Stimulated activated CD8-positive, alpha-beta memory T cell treated with anti-CD3 and anti-CD28 coated beads, Interleukin-15, amount 100 ng/mL, for 48 hours (primary cell): Measurements from ENCODE around the gene PEX14.

Experiments used
- DNase-seq, 2 donors: peaks; one replicate each; pipeline ENCODE4 v3.0.0-alpha.2; 2020; ENCODE audit warnings: low read depth in 2 of 2

Gene PEX14

DNA sequence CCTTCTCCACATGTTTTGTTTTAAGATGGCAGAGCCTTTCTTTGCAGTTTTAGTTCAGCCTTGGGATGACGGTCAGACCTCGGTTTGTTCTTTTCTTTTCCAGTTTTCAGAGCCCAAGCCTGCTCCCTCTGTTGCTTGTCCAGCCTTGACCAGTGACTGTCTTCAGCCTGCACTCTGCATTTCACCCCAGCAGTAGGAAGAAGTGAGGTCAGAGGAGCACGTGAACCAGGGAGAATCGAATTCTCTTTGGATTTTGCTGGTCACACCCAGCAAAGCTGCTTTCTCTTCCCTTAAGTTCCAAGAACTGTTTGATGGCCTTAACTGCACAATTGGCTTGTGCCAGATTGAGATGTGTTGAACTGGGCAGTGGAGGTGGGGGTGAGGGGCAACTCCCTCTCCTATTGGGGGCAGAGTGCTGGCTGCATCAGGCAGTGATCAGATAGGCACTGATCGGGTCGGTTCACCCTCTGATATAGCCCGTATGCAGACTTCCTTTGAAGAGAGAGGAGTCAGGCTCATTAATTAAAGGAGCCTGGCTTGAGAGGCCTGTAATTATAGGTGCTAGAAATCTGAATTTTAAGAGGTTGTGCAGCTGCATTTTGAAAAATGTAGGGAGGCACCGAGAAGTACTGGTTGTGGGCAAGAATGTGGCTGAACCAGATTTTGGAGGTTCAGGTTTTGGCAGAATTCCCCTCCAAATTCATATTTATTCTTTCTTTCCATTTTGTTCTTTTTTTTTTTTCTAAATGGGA lies 42.4 kb downstream of the PEX14 start:
- no peak for DNase-seq

DNA sequence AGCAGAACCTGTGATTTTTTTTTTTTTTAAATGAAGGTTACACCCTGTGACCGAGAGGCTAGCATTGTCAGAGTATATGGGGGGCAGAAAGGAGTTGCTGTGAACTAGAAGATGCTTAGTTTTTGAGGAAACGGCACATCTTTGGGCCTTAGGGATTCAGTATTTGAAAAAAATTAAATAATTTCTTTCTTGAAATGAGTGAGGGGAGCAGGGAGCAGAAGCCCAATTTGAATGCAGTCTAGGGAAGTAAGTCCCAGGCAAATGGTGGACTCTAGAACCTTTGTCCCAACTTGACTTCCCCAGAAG lies 42.9 kb downstream of the PEX14 start:
- no peak for DNase-seq

DNA sequence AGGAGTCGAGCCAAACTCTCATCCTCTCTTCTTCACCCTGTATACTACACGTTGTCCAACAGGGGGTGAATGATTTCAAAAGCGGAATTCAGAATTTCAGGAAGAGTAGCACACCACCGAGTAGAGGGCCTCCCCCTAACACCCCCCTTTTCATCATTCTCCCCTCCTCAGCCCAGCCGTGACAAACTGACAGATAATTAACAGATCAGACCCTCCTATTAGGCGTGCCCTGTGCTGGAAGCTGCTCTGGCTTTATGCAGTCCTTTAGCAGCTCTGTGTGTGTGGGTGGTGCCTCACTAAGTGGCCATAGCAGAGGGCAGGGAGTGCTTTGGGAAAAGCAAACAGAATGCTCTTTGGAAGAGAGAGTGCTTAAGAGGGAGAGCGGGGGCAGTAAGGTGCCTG lies 44.3 kb downstream of the PEX14 start:
- no peak for DNase-seq

DNA sequence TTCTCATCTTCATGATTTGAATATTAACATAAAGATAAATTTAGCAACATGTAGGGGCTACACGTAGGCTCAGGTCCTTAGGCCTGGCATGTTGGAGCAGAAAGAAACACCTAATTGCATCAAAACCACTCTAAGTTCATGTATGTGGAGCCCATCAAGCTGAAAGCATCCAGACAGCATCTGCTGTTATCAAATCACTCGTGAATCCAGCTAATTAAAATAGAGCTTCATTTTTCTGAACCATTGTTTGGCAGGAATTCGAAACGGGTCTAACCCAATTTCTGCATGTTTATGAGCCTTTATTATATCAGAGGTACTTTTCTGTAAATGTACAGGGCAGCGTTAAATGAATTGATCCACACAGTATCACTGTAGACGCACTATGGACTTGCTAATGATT lies 45.7 kb downstream of the PEX14 start:
- DNase-seq = no peak

DNA sequence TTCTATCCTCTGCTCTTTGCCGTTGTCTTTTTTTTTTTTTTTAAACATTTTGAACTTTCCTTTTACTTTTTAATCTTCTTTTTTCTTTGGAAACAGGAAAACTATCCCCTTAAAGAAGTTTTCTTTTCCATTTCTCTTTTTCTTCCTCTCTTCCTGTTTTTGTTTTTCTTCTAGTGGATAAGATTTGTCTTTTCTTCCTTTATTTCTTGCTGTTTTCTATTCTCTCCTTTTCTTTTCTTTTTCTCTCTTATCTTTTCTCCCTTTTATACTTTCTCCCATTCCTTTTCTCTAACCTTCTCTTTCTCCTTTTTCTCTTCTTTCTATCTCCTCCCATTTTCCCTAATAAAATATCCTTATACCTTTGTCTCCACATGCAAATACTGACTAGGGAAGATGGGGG lies 46.2 kb downstream of the PEX14 start:
- no peak for DNase-seq

DNA sequence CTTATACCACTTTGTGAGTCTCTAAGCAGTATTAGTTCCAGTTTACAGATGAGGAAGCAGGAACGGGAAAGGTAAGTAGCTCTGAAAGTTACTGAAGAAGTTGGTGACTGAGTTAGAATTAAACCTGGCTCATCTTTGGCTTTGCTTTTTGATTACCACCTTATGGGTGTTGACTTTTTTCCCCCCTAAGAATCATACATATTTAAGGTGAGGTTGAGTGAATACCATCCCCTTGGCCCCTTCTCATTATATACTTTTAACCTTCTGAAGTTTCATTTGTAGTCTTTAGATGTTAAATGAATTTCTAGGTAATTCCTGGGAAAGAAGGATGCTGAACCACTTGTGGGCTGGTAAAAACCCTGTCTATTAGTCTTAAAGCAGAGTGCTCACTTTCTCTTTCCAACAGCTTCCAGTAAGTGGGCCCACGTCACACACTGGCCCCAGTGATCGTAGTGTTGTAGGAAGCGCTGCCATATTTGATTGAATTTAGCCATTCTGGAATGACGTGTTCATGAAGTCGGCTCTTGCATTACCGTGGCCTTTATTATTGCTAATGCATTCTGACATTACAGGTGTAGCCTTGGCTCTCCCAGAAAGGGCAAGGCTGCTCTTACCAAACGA lies 46.9 kb downstream of the PEX14 start:
- DNase-seq = no peak

DNA sequence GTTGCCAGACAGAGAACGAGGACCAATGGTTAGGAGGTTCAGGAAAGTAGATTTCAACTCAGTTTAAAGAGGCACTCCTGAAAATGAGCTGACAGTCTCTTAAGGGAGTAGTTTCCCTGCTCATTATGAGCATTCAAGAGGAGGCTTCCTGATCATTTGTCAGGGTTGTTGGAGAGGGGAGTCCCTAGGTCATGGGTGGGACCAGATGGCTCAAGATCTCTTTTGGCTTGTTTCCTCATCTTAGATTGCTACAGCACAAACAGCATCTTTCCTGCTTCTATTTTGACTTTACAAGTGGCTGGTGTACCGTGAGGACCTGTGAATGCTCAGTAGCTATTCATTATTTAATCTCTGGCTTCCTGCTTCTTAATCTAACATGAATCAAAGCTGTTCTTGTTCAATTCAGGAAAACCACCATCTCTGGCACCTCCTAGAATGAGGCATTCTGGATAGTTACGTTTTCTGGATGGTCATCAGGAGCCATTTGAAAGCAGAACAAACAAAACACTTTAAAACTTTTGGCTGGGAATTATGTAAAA lies 47.6 kb downstream of the PEX14 start:
- DNase-seq = no peak

DNA sequence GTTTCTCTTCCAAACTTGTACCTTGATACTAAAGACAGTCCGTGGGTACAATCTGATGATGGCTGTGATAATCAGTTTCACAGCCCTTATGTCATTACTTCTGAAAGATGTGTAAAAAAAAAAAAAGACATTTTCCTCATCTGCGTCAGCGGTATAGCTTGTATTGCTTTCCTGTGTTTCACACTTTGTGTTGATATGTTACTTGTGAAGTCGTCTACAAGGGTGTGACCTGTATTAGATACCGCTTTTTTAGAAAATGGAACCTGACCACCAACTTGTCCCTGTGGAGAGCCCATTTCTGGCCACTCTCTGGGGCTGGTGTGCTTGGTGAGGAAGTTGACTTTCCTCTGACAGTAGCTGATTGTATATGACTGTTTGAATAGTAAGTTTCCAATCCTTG lies 50.5 kb downstream of the PEX14 start:
- no peak for DNase-seq

DNA sequence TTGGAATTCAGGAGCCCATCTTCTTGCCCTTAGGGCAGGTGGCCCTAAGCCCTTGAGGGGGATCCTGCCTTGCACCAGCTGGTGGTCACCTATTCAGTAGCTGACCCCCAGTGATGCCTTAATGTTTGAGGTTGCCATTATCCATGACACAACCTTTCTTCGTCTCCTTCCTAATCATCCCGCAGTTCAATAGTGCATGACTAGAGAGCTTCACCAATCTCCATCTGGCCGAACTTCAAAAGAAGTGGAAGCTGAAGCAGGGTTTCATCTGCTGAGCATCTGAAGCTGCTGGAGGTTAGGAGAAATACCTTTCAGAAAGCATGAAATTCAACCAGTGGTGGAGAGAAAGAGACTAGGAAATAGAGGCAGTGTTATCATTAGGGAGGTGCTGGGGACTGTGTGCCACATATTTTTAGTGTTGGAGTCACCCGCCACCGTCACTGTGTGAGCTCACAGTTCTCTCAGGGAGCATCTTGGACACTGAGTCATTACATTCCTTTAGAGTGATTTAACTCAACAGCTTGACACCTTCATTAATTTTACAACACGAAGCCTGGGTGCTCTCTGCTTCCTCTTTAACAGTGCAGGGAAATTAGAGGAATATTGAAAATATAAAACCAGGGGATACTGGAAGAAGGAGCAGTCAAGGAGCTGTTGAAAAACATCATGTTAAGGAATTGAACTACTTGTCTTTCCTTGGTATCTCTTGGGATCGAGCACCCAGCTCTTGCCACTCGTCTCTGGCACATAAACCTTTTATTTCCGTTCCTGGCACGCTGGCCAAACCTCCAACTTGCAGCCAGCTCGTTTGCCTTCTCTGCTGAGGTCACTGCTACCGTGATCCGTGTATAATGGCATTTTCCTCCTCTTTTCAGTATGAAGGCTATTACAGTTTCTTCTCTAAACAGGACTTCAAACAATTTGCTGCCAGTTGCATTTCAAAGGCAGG lies 53.6 kb downstream of the PEX14 start:
- DNase-seq = no peak

DNA sequence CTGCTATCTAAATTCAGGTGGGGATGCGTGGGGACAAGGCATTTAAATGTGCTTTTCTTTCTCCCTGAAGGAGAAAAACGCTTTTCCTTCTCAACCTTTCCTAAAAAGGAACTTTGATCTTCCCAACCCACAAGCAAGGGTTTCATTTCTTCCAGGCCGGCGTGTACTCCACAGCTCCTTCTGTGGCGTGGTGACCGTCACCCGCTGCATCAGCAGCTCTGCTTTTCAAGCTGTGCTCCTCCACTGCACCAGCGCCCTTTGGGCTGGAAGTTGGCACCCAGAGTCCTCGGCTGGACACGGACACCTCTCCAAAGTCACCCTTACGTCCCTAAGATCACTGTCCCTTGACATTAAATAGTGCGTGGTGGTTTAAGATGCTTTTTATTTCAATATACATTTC lies 54.3 kb downstream of the PEX14 start:
- DNase-seq = no peak

DNA sequence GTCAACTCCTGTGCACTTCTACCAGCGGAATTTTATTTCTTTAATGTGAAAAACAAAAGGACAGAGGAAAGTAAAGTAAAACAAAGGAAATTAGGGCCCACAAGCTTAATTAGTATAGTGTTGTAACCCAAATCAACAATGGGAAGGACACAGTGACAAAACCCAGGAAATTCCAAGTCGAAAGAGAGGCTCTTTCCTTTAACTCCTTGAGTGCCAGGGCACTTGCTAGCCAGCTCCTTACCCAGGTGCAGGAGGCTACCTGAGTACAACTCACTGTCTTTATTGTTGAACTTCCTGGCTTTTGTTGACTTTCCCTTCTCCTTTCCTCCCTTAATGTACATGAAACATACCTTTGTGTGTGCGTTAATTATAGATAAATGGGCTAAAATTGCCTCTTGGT lies 55.0 kb downstream of the PEX14 start:
- no peak for DNase-seq

DNA sequence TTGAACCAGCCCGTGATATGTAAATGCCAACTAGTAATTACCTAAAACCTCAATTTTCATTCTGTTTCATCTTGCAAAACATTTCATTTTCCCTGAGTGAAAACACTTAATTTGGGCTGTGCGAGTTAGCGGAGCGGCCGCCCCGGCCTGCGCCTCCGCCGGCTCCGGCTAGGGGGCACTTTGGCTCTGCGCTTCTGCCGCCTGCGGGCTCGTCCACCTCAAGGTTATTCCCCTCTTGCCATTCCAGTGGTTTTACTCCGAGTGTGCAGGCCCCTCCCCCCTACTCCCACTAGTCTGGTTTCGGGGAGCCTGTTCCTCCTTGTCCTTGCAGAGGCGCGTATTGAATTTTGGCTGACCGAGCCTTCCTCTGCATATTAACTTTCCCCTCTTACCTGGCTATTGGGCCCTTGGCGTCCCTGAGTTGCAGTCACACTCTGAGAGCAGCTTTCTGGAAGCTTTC lies 55.6 kb downstream of the PEX14 start:
- no peak for DNase-seq

DNA sequence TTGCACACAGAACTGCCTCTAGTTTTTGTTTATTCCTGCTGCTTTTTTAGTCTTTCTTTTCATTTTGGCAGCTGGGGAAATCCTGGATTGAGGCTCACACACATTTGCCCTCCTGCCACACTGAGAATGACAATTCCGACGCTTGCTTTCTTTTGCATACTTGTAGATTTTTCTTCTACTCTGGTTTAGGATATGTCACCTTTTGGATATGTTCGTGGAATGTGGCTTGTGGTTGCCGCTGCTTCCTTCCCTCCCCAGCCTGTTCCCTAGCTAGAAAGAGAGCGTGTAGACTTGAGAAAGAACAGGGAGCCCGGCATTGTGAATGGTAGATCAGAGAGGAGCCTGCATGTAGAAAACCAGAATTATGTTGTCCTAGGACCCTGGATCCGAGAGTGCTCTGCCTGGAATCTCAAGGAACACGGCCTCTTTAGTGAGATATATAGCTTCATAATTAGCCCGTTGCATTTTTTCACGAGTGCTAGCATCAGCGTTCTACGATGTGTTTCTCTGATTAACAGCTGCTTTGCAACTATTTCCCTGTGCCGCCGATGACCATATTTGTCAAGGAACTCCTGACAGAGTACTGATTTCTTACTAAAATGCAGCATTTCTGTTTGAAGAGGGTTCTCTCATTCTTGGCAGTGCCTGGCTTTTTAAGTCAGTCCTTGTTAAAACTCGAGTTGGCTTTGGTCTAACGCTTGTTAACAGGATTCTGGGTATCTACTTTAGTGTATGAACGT lies 56.2 kb downstream of the PEX14 start:
- DNase-seq = no peak

DNA sequence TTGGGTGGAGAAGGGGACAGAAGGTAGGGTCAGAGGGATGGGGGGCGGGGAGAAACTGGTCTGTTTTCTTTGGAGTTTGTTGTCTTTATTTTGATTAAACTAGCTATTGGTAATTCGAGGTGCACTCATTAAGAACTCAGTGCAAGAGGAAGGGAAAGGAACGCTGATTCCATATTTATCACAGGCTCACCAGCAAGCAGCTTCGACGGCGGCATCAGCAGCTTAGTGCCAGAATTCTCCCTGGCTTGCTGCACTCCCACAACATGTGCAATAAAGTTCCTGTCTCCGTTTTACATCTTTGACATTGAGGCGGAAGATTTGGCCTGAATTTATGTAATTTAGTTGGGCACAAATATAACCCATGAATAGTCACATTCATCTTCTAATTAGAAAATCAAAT lies 57.6 kb downstream of the PEX14 start:
- DNase-seq = no peak

DNA sequence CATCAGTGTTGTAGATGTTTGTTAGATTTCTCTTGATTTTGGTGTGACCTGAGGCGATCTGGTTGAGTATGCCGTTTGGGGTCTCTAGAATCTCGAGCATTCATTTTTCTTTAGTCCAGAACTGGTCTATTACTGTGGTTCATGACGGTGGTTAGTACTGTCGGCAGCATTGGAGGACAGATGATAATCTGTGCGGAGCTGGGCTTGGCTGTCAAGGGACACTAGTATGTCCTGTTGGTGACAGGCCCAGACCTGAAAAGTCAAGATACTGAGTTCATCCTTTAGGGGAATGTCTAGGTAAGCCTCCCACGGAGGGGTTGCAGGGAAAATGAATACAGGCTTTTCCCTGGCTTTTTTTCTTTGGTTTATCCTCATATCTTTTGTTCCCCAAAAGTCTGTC lies 59.8 kb downstream of the PEX14 start:
- DNase-seq = no peak

DNA sequence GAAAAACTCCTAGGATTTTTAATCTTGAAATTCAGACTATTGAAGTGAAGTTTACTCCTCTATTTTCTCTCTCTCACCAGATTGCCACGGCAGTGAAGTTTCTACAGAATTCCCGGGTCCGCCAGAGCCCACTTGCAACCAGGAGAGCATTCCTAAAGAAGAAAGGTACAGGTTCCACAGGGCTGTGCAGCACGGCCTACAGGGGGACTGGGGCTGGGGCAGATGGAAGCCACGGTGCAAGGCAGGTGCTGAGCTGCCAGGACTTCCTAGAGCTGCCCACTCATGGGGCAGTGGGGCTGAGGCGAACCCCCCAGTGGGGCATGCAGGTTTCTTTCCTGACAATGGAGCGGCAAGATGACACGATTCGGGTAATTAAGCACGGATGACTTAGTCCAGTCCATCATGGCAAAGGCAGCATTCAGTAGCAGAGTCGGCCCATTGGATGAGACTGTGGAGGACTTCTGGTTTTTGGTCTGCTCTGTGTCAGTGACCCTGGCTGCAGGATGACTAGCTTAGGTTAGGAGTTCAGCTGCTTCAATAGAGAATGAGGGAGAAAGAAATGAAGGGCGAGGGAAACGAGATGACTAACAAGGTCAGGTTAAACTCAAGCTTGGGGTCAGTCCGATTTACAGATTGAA lies 61.5 kb downstream of the PEX14 start:
- DNase-seq = no peak

DNA sequence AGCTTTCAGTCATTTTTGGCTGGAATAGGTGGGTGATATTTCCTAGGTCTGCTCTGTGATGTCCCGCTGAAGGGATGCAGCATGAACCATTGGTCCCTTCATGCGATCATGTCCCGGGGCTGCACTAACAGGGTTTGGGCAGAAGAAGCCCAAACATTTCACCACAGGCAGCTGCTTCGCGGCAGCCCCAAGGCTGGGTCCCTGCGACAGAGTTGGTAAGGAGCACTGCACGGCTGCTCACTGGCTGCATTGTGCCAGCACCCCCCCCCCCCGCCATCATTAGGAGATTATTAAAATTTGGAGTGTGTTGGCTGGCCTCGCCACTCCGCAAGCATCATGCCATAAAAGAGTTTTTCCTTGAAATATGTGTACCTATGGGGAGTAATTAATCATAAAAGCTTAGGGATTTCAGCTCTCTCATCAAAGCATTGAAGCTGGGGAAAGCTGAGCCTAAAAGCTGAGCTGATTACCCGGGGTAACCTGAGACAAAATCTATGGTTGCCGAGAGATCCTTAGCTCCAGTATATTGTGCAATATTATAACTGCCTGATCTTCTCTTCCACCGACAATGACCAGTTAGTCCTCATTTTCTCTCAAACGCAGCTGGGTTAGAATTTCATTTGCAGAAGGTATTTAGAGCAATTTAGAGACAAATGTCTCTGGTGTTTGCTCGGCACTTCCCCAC lies 62.5 kb downstream of the PEX14 start:
- DNase-seq = no peak

DNA sequence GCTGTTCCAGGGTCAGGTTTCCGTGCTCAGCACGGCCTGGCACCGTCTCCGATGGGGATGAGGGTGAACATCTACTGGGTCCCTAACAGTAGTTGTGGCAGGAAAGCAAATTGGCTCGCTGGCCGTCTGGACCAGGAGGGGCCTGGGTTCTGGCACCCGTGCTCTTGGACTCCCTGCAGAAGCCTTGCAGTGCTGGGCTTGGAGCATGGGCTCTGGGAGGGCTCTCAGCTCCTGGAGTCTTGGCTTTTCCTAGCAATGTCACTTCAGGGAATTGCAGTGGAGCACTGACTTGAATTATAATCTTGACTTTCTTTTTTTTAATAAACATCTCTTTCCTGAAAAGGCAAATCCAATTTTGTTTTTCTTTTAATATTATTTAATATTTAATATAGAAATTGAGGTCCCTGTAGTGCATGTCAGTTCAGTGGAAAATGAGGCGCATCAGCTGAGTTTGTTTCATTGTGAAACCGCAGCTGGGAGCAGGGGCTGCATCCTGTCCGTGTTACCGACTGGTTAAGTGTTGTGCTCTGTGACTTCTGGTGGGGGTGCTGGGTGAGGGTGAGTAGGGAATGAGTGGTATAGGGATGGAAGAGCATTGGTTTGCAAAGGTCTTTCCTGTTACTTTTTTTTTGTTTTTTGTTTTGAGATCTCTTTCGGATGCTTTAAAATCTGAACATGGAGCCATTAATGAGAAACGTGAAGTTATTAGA lies 64.1 kb downstream of the PEX14 start:
- no peak for DNase-seq

DNA sequence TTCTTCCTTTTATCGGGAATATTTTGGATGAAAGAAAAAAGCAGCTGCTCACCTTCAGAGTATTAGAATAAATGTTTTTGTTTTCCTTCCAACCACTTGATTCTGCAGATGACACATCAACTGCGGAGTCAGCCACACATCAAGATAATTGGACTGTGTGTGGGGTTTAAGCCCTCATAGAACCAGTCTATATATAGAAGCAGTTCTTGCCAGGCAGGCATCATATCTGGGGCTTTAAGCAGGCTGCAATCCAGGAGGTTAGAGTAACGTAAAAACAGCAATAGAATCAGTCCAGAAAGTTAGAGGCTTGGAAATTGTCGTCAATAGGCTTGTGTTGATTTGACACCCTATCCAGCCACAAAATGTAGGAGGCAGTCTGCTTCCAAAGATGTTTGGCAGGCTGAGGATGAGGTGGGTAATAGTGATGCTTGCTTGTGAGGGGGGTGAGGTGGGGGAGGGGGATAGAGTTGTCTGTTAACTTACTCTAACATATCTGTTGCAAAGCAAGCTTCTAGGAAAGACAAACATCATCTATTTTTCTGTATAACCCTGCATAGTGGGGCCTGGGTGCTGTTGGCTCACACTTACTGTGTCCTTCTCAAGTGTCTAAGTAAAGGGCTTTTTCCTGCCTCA lies 64.8 kb downstream of the PEX14 start:
- no peak for DNase-seq
